Thyroid gland (tissue), 4 donors: ENCODE data around the gene SLC16A4.
A peak's percentile ranks its signal among the peaks of the same experiment; 100 is the strongest.

Experiments
- POLR2A ChIP-seq, 2 donors: fragments of 450-650 bp; IDR thresholded peaks; one replicate each; pipeline ENCODE4 v1.6.1; 2017; ENCODE audit warnings: antibody characterized with exemption in 2 of 2, mild to moderate bottlenecking in 2 of 2, moderate library complexity in 1 of 2
- TF ChIP-seq, protein P1 (sequence below), 6 experiments: fragments of 200-600 bp in 3 of 6; fragments of 450-650 bp in 3 of 6; sonication (generic) in 3 of 6; IDR thresholded peaks; one replicate each; pipeline ENCODE4 v1.5.1; 2016 to 2019; ENCODE audit warnings: antibody characterized with exemption in 6 of 6, mild to moderate bottlenecking in 2 of 6, inconsistent platforms in 1 of 6, moderate library complexity in 1 of 6

DNA sequence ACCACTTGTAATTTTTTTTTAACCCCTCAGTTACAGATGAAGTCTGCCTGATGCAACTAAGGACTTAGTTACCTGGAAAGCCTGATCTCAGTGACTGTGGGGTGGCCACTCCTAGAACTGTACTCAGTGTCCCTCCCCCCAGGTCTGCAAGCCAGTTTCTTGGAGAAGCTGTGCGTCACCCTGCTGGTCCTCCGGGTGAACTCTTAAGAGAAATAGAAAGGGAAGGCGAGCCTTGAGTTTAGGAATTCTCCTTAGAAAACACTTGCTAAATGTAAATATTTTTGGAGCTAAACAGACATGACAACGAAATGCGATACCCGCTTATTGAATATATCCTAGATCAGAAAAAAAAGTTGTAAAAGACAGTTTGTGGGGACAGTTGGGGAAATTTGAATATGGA, 730 bp downstream of the SLC16A4 start:
- TF ChIP-seq, protein P1, sequence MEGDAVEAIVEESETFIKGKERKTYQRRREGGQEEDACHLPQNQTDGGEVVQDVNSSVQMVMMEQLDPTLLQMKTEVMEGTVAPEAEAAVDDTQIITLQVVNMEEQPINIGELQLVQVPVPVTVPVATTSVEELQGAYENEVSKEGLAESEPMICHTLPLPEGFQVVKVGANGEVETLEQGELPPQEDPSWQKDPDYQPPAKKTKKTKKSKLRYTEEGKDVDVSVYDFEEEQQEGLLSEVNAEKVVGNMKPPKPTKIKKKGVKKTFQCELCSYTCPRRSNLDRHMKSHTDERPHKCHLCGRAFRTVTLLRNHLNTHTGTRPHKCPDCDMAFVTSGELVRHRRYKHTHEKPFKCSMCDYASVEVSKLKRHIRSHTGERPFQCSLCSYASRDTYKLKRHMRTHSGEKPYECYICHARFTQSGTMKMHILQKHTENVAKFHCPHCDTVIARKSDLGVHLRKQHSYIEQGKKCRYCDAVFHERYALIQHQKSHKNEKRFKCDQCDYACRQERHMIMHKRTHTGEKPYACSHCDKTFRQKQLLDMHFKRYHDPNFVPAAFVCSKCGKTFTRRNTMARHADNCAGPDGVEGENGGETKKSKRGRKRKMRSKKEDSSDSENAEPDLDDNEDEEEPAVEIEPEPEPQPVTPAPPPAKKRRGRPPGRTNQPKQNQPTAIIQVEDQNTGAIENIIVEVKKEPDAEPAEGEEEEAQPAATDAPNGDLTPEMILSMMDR (IDR thresholded peaks at IDR 0.05) = peak in 1 of 6 experiments; percentile 22
- no peak for TF ChIP-seq POLR2A (IDR thresholded peaks at IDR 0.05)
